NB4 (cell line): Measurements from ENCODE around the gene CNGB1.

Experiments
- DNase-seq: peaks from one replicate; pipeline ENCODE4 v3.0.0; 2010; ENCODE audit warnings: low read depth
- H3K4me3 ChIP-seq: one replicate; pipeline ENCODE4 v1.5.1; 2011; ENCODE audit warnings: mild to moderate bottlenecking, low read depth, low read length, moderate library complexity
- MAX ChIP-seq: IDR thresholded peaks from 2 replicates; pipeline ENCODE4 v1.6.1; 2011; ENCODE audit warnings: low read depth, low read length
- MYC ChIP-seq: IDR thresholded peaks from 2 replicates; pipeline ENCODE4 v1.6.1; 2011; ENCODE audit warnings: low read depth, low read length
- POLR2A ChIP-seq: IDR thresholded peaks from 2 replicates; pipeline ENCODE4 v1.6.1; 2011; ENCODE audit warnings: mild to moderate bottlenecking; ENCODE audit not compliant: insufficient read length; ENCODE audit errors: extremely low read depth
- TF ChIP-seq, protein P1 (sequence below): IDR thresholded peaks from one replicate; pipeline ENCODE4 v1.5.1; 2012; ENCODE audit warnings: low read depth, low read length

CNGB1 gene

DNA sequence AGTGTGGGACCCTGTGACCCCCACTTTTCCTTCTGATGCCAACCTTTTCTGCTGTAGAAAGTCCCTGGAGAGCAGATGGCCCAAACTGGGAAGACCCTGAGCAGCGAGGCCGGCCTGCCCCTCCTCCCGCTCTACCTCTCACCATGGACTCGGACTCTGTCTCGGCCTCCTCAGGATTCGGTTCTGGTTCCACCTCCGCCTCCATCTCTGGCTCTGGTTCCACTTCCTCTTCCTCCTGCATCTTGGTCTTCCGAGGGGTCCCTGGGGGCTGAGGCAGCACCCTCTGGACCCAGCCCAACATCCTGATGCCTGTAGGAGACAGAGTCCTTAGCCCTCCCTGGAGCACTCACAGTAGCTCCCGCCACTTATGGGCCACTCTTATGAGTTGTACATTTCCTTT is 3.9 kb downstream of the CNGB1 start:
- TF ChIP-seq, protein P1, sequence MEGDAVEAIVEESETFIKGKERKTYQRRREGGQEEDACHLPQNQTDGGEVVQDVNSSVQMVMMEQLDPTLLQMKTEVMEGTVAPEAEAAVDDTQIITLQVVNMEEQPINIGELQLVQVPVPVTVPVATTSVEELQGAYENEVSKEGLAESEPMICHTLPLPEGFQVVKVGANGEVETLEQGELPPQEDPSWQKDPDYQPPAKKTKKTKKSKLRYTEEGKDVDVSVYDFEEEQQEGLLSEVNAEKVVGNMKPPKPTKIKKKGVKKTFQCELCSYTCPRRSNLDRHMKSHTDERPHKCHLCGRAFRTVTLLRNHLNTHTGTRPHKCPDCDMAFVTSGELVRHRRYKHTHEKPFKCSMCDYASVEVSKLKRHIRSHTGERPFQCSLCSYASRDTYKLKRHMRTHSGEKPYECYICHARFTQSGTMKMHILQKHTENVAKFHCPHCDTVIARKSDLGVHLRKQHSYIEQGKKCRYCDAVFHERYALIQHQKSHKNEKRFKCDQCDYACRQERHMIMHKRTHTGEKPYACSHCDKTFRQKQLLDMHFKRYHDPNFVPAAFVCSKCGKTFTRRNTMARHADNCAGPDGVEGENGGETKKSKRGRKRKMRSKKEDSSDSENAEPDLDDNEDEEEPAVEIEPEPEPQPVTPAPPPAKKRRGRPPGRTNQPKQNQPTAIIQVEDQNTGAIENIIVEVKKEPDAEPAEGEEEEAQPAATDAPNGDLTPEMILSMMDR, result no peak
- TF ChIP-seq MAX, result no peak
- no peak for TF ChIP-seq POLR2A
- TF ChIP-seq MYC, result no peak
- DNase-seq, result no peak
- H3K4me3 ChIP-seq, result no peak overlapping the region

- DNase-seq, result no peak
- TF ChIP-seq MYC (no peak), POLR2A (no peak), MAX (no peak)
- TF ChIP-seq, protein P1, result no peak
- H3K4me3 ChIP-seq, result no peak overlapping the region
Observed at GRCh38 chr16:57966204-57966771, 4.6 kb downstream of the CNGB1 start.

DNA sequence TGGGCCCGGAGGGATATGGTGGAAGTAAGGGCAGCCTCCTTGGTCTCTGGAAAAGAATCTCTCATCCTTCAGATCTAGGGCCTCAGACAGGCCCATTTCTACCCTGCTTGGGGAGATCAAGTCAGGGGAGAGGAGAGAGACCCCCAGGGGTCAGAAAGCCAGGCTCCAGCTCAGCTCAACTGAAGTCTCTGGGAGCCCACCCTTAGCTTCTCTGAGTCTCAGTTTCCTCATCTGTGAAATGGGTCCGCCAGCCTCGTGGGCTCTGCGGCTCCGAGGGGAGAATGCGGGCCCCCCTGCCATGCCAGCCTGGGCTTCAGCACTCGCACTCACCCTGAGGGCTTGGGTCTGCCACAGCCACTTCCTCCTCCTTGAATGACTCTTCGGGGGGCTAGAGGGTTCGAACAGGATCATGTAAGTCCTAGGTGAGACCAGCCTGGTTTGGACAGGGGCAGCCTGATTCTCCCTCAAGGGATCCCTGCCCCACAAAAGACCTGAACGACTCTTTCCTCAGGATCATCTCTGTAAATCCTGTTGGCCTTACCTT is 6.7 kb downstream of the CNGB1 start:
- no peak overlapping the region for H3K4me3 ChIP-seq
- no peak for DNase-seq
- TF ChIP-seq POLR2A, result no peak
- no peak for TF ChIP-seq MYC
- no peak for TF ChIP-seq MAX
- TF ChIP-seq, protein P1, result no peak

DNA sequence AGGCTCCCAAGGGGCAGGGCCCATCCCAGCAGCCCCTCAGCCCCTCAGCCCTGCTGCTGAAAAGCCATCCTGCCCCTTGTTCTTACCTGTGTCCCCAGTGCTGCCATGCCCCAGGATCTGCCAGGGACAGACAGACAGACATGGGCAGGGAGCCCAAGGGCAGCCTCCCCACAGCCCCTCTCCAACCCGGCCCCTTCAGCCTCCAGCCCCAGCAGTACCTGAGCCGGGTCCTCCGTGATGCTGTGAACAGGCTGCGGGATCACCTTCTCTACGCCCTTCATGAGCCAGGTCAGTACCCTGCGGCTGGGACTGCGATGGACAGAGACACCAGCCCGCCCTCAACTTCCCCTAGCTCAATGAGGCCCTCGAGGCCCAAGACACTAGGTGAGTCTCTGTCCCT is 8.2 kb downstream of the CNGB1 start:
- no peak overlapping the region for H3K4me3 ChIP-seq
- TF ChIP-seq MAX (no peak), POLR2A (no peak)
- TF ChIP-seq, protein P1, result no peak
- DNase-seq, result no peak

DNA sequence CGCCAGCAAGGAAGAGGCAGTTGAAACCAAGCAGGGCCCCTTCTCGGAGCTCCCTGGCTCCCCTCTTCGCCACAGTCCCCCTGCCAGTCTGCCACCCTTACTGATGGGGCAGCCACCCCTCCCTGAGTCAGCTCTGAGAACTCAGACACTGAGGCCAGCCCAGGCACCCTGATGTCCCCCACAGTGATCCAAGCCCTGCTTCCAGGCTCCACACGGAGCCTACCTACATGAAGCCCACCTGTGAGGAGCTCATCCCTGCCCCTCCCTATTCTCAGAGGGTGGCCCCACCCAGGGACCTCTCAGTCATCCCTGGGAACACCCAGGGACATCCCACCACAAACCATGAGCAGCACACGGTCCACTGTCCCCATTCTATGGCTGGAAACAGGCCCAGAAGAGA is 8.9 kb downstream of the CNGB1 start:
- no peak overlapping the region for H3K4me3 ChIP-seq
- TF ChIP-seq MAX (no peak), POLR2A (no peak), MYC (no peak)
- TF ChIP-seq, protein P1, result no peak
- no peak for DNase-seq

DNA sequence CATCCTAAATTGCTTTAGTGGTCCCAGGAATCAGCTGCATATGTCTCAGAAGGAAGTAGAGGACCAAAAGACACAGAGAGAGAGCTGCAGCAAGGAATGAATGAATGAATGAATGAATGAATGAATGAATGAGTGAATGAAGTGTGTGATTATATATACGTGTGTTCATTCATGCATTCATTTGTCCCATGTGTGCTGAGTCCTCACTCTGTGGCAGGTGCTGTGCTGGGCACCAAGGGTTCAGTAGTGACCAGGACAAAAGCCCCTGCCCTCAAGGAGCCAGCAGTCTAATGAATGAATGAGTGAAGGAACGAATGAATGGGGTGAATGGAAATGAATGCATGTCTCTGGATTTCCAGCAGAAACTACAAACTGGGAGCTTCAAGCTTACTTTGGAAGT is 9.4 kb downstream of the CNGB1 start:
- TF ChIP-seq, protein P1, result no peak
- TF ChIP-seq MAX (no peak), POLR2A (no peak), MYC (no peak)
- no peak for DNase-seq
- H3K4me3 ChIP-seq, result no peak overlapping the region
